HUES64 (cell line): ENCODE results near the gene RAMP3.
"Not testable (repeated sequence)": the region's sequence is repeated elsewhere in the genome, so short reads cannot be mapped to it uniquely, and the experiment has no call there.

ENCODE experiments used
- H3K27ac ChIP-seq: 2 replicates; pipeline ENCODE4 v1.7.0; 2013; ENCODE audit warnings: low read depth, low read length, inconsistent platforms
- H3K27me3 ChIP-seq: 2 replicates; pipeline ENCODE4 v1.6.1; 2013; ENCODE audit warnings: mild to moderate bottlenecking, low read length; ENCODE audit not compliant: insufficient read depth
- H3K36me3 ChIP-seq: 2 replicates; pipeline ENCODE4 v1.6.1; 2013; ENCODE audit warnings: mild to moderate bottlenecking, low read length; ENCODE audit not compliant: insufficient read depth
- H3K4me1 ChIP-seq: 2 replicates; pipeline ENCODE4 v1.6.1; 2013; ENCODE audit warnings: mild to moderate bottlenecking, low read length, moderate library complexity; ENCODE audit not compliant: insufficient read depth
- H3K4me3 ChIP-seq: 2 replicates; pipeline ENCODE4 v1.5.1; 2013; ENCODE audit warnings: mild to moderate bottlenecking, low read length, moderate library complexity
- H3K9ac ChIP-seq: 2 replicates; pipeline ENCODE4 v1.6.1; 2013; ENCODE audit warnings: mild to moderate bottlenecking, low read depth, low read length
- H3K9me3 ChIP-seq: 2 replicates; pipeline ENCODE4 v1.6.1; 2013; ENCODE audit warnings: low read depth, low read length; ENCODE audit not compliant: insufficient read depth
- WGBS: fragments of 150-250, 120-280 bp; methylation state at CpG from one replicate; pipeline ENCODE4 v1.1.7; 2013; ENCODE audit warnings: missing lambda C conversion rate; 5-methylcytosine and 5-hydroxymethylcytosine counted together

Gene RAMP3

DNA sequence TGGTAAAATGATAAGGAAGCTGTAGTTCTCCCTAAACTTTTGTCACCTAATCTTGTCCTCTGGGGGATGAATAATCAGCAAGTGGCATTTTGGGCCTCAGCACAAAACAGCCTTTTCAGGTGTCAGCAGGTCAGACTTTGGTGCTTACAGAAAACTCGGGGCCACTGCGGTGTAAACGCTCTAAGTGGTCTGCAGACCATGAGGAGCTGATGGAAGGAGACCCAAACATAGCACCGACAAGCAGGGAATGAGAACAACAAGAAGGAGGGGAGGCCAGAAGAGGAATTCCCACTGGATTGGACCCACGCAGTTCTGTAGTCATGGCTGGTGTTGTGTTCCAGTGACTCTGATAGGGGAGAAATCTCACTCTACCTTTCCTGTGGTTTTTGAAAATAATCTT, 45.4 kb downstream of the RAMP3 start:
- no peak overlapping the region for H3K4me3 ChIP-seq
- H3K27ac ChIP-seq: no peak overlapping the region
- no peaks in the 10 kb centered on the region for H3K36me3 ChIP-seq
- 93% methylated on average over 5 of the region's 5 CpGs for WGBS
- H3K9ac ChIP-seq: no peak overlapping the region
- H3K27me3 ChIP-seq: peaks cover 3% of the 10 kb centered on the region
- no peaks in the 10 kb centered on the region for H3K9me3 ChIP-seq
- no peaks in the 10 kb centered on the region for H3K4me1 ChIP-seq

GRCh38 chr7:45203459-45203858, 45.9 kb downstream of the RAMP3 start:
- no peak overlapping the region for H3K9ac ChIP-seq
- WGBS: 93% methylated on average over 7 of the region's 7 CpGs
- H3K4me3 ChIP-seq: no peak overlapping the region
- no peaks in the 10 kb centered on the region for H3K4me1 ChIP-seq
- peaks cover 3% of the 10 kb centered on the region for H3K27me3 ChIP-seq
- no peaks in the 10 kb centered on the region for H3K9me3 ChIP-seq
- H3K27ac ChIP-seq: no peak overlapping the region
- no peaks in the 10 kb centered on the region for H3K36me3 ChIP-seq

GRCh38 chr7:45203936-45204445, 46.4 kb downstream of the RAMP3 start:
- Histone ChIP-seq H3K27me3 (peaks cover 3% of the 10 kb centered on the region), H3K9ac (no peak overlapping the region), H3K9me3 (no peaks in the 10 kb centered on the region), H3K4me1 (no peaks in the 10 kb centered on the region), H3K27ac (no peak overlapping the region), H3K36me3 (no peaks in the 10 kb centered on the region), H3K4me3 (no peak overlapping the region)
- WGBS: 86% methylated on average over 2 of the region's 2 CpGs

- H3K4me1 ChIP-seq, H3K9me3 ChIP-seq, H3K27me3 ChIP-seq, H3K36me3 ChIP-seq, H3K9ac ChIP-seq, H3K27ac ChIP-seq, H3K4me3 ChIP-seq: not testable (repeated sequence)
- WGBS: 96% methylated on average over 5 of the region's 5 CpGs
Measured at GRCh38 chr7:45206266-45206665, 48.7 kb downstream of the RAMP3 start.

- H3K9me3 ChIP-seq, H3K9ac ChIP-seq, H3K27ac ChIP-seq, H3K27me3 ChIP-seq, H3K4me3 ChIP-seq, H3K4me1 ChIP-seq, H3K36me3 ChIP-seq: not testable (repeated sequence)
- 82% methylated on average over 3 of the region's 3 CpGs for WGBS
Measured at GRCh38 chr7:45209909-45210308, 52.3 kb downstream of the RAMP3 start.

DNA sequence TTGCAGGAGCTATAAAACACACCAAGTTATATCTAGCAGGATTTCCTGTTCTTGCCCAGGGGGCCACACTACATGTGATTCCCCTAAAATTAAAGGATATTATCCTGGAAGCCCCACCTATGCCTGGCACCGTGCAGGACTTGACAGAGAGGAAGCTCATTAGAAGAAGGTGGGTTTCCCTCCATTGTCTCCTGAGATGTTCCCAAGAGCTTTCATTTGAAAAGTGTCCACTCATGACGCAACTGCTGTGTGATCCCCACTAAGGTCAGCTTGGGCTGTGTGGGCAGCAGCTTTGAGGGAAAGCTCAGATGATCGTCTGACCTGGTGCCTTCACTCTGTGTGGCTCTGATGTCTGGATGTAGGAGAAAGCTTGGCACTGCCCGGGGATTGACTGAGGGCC, 53.5 kb downstream of the RAMP3 start:
- Histone ChIP-seq H3K9ac (no peak overlapping the region), H3K4me1 (no peaks in the 10 kb centered on the region), H3K27me3 (peaks cover 5% of the 10 kb centered on the region), H3K9me3 (no peaks in the 10 kb centered on the region), H3K4me3 (no peak overlapping the region), H3K27ac (no peak overlapping the region), H3K36me3 (no peaks in the 10 kb centered on the region)
- WGBS: 68% methylated on average over 4 of the region's 4 CpGs

DNA sequence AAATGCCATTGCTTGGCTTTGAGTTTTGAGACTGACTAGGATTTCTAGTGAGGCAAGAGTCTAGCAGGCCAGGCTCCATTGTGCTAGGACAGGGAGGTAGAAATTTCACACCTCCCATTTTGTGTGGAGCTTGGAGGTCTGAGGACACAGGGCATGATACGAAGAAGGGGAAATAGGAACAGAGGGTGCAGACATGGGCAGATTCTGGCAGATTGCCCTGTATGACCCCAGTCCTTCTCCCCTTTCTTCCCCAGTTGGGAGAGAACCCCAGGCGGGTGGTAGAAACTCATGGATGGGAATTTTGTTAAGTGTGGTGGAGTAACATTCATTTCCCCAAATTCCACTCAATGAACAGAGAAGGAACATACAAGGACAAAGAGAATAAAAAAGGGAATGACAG, 54.4 kb downstream of the RAMP3 start:
- Histone ChIP-seq H3K27me3 (peaks cover 3% of the 10 kb centered on the region), H3K4me1 (no peaks in the 10 kb centered on the region), H3K9me3 (no peaks in the 10 kb centered on the region), H3K36me3 (no peaks in the 10 kb centered on the region), H3K27ac (no peak overlapping the region), H3K4me3 (no peak overlapping the region), H3K9ac (no peak overlapping the region)
- 100% methylated on average over 1 of the region's 2 CpGs for WGBS

- Histone ChIP-seq H3K36me3 (no peaks in the 10 kb centered on the region), H3K4me3 (no peak overlapping the region), H3K9ac (no peak overlapping the region), H3K9me3 (no peaks in the 10 kb centered on the region), H3K4me1 (no peaks in the 10 kb centered on the region), H3K27me3 (peaks cover 3% of the 10 kb centered on the region), H3K27ac (no peak overlapping the region)
- WGBS: 89% methylated on average over 5 of the region's 5 CpGs
Measured at GRCh38 chr7:45212606-45213005, 55.0 kb downstream of the RAMP3 start.

DNA sequence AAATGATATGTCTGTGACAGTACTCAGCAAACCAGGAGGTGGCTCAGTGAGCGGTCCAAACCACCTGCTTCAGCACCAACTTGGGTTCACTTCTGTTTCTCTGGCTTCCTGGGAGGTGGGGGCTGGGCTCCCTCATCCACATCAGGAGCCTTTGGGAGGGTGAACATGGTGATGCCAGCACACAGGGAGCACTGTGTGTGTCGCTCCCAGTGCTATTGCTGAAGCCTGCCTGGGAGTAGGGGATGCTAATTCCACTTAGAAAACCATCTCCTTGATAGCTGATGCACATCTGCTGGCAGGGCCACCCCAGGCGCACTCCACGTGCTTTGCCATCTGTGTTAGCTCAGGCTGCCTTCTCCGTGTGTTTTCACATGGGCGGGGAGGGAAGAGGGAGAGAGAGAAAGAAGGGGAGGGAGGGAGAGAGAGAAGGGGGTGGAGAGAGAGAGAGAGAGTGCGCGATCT, 58.0 kb downstream of the RAMP3 start:
- no peaks in the 10 kb centered on the region for H3K9me3 ChIP-seq
- no peaks in the 10 kb centered on the region for H3K4me1 ChIP-seq
- no peak overlapping the region for H3K27ac ChIP-seq
- 67% methylated on average over 8 of the region's 8 CpGs for WGBS
- no peaks in the 10 kb centered on the region for H3K36me3 ChIP-seq
- H3K27me3 ChIP-seq: no peaks in the 10 kb centered on the region
- H3K9ac ChIP-seq: no peak overlapping the region
- no peak overlapping the region for H3K4me3 ChIP-seq

DNA sequence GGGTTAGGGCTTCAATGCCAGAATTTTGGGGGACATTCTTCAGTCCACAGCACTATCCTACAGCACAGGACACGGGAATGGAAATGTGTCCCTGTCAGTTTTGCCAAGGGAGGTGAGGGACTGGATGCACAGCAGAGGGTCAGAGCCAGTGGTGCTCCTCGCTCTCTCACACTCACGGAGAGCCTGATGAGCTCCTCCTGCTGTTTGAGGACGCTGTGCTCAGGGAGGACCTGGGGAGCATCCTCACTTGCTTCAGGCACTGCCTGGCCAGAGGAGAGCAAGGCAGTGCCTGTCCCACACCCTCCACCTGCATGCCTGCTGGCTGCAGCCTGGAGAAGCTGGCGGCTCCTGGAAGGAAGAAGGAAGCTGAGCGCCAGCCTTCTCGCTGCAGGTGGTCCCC, 58.6 kb downstream of the RAMP3 start:
- 74% methylated on average over 7 of the region's 7 CpGs for WGBS
- Histone ChIP-seq H3K36me3 (no peaks in the 10 kb centered on the region), H3K27me3 (no peaks in the 10 kb centered on the region)

DNA sequence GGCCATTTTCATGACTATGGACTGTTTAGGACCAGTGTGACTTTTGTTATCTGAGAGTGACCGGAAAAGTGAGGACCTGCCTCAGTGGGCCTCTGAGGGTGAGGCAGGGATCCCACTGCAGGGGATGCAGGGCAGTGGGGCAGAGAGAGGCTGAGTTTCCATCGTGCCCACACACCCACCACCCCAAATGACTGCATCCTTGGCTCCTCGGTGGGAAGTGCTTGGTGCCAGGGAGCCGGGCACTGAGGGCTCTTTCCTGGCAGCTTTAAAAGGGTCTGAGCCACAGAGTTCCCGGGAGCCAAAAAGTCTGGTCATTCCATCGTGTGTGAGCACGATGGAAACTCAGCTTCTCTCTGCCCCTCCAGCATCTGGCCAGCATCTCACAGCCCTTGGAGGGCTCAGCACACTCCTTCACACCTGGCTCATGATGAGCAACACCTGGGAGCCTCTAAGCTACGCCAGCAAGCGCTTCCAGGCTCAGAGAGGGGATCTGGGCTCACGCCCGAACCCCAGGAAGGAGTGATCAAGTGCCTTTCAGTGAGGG, 59.1 kb downstream of the RAMP3 start:
- no peaks in the 10 kb centered on the region for H3K9me3 ChIP-seq
- no peaks in the 10 kb centered on the region for H3K36me3 ChIP-seq
- no peaks in the 10 kb centered on the region for H3K4me1 ChIP-seq
- H3K27ac ChIP-seq: no peak overlapping the region
- H3K9ac ChIP-seq: no peak overlapping the region
- no peak overlapping the region for H3K4me3 ChIP-seq
- 84% methylated on average over 11 of the region's 11 CpGs for WGBS
- no peaks in the 10 kb centered on the region for H3K27me3 ChIP-seq

More for the DNA sequence above, 58.6 kb downstream of the RAMP3 start:
- Histone ChIP-seq H3K27ac (no peak overlapping the region), H3K9me3 (no peaks in the 10 kb centered on the region), H3K4me3 (no peak overlapping the region), H3K4me1 (no peaks in the 10 kb centered on the region), H3K9ac (no peak overlapping the region)

DNA sequence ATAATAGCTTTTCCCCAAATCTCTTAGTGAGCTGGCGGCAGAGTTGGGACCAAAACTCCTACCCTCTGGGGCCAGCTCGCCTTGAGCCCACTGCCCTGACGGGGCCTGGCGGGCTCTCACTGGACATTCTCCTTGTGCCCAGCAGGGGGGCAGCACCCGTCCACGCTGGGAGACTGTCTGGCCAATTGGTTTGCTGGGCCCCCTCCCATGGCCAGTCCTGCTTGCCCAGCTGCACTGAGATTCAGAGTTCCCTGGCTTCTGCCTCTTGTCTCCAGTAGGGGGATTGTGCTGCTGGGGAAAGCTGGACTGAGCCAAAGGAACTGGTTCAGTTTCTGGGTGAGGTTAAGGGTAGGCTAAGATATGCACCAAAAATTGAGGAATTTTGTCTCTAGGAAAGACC, 59.8 kb downstream of the RAMP3 start:
- Histone ChIP-seq H3K4me1 (no peaks in the 10 kb centered on the region), H3K27me3 (no peaks in the 10 kb centered on the region), H3K36me3 (no peaks in the 10 kb centered on the region), H3K9ac (no peak overlapping the region), H3K9me3 (no peaks in the 10 kb centered on the region), H3K4me3 (no peak overlapping the region), H3K27ac (no peak overlapping the region)
- WGBS: 45% methylated on average over 6 of the region's 6 CpGs
